OCI-LY7 (cell line): ENCODE data around the gene KCNIP3. TPM values are rescaled to one million over a fixed set of nuclear protein-coding genes. Genes with fewer than 3 reads are reported as not detected.
A peak's percentile ranks its signal among the peaks of the same experiment; 100 is the strongest.

Experiments
- BruUV-seq: library from RNA; stranded (reverse); fragments of 400-500 nt; replicated peaks from 2 replicates; lab custom pipeline; 2021; lab: Mats Ljungman, UMichigan
- CTCF ChIA-PET: fragments of 300-600 bp; sonication (Branson Sonifier 250); formaldehyde crosslinking; loops from one replicate; lab custom pipeline; 2022; ENCODE audit warnings: antibody characterized with exemption; ENCODE audit not compliant: unreplicated experiment; lab: Charles Lee
- POLR2A ChIA-PET: fragments of 300-600 bp; sonication (Branson Sonifier 250); formaldehyde crosslinking; loops from one replicate; lab custom pipeline; 2022; ENCODE audit warnings: antibody characterized with exemption; lab: Charles Lee
- DNase-seq: peaks from one replicate; pipeline ENCODE4 v3.0.0-alpha.2; 2015; ENCODE audit warnings: low spot score
- H2AFZ ChIP-seq: fragments of 200-600 bp; sonication (generic), shearing (Covaris generic); 2 replicates; pipeline ENCODE4 v1.6.1; 2014; ENCODE audit warnings: mild to moderate bottlenecking, antibody characterized with exemption, low read length, moderate library complexity
- H3K27ac ChIP-seq: fragments of 200-600 bp; sonication (generic); 2 replicates; pipeline ENCODE4 v1.5.1; 2014; ENCODE audit warnings: mixed run types, low read depth, mild to moderate bottlenecking, moderate library complexity, low read length, inconsistent platforms; ENCODE audit not compliant: poor library complexity, severe bottlenecking
- H3K36me3 ChIP-seq: fragments of 200-600 bp; sonication (generic); 2 replicates; pipeline ENCODE4 v1.6.1; 2014; ENCODE audit warnings: mild to moderate bottlenecking, antibody characterized with exemption, low read length, moderate library complexity, mixed read lengths; ENCODE audit not compliant: insufficient read depth
- H3K4me1 ChIP-seq: fragments of 200-600 bp; sonication (generic); 2 replicates; pipeline ENCODE4 v1.5.1; 2014; ENCODE audit warnings: mild to moderate bottlenecking, low read length; ENCODE audit not compliant: insufficient read depth, poor library complexity, severe bottlenecking
- H3K4me2 ChIP-seq: fragments of 200-600 bp; sonication (generic); 2 replicates; pipeline ENCODE4 v1.6.1; 2014; ENCODE audit warnings: mild to moderate bottlenecking, low read length
- H3K4me3 ChIP-seq: fragments of 200-600 bp; sonication (generic); 2 replicates; pipeline ENCODE4 v1.5.1; 2014; ENCODE audit warnings: mild to moderate bottlenecking, low read depth, low read length; ENCODE audit not compliant: poor library complexity, severe bottlenecking
- H3K79me2 ChIP-seq: fragments of 200-600 bp; sonication (generic); 2 replicates; pipeline ENCODE4 v1.6.1; 2016; ENCODE audit warnings: low read depth, mild to moderate bottlenecking, low read length, moderate library complexity, mixed read lengths; ENCODE audit not compliant: insufficient read depth
- H3K9me2 ChIP-seq: fragments of 200-600 bp; sonication (generic); 2 replicates; pipeline ENCODE4 v1.6.1; 2016; ENCODE audit warnings: mild to moderate bottlenecking, low read length, mixed read lengths; ENCODE audit not compliant: insufficient read depth
- H3K9me3 ChIP-seq: fragments of 200-600 bp; sonication (generic); 2 replicates; pipeline ENCODE4 v1.6.1; 2014; ENCODE audit warnings: mild to moderate bottlenecking, mixed run types, low read length, mixed read lengths
- H4K20me1 ChIP-seq: fragments of 200-600 bp; sonication (generic); 2 replicates; pipeline ENCODE4 v1.6.1; 2014; ENCODE audit warnings: mild to moderate bottlenecking, antibody characterized with exemption, low read length, moderate library complexity, mixed read lengths; ENCODE audit not compliant: insufficient read depth
- CTCF ChIP-seq: fragments of 200-600 bp; sonication (generic); conservative IDR thresholded peaks from 2 replicates; pipeline ENCODE4 v1.5.1; 2014; ENCODE audit warnings: mild to moderate bottlenecking, antibody characterized with exemption, low read length, moderate library complexity, mixed read lengths
- EZH2phosphoT487 ChIP-seq: fragments of 200-600 bp; sonication (generic); IDR thresholded peaks from 2 replicates; pipeline ENCODE4 v1.6.1; 2018; ENCODE audit warnings: low read depth, borderline replicate concordance, mild to moderate bottlenecking, mixed run types, antibody characterized with exemption, low read length, moderate library complexity, mixed read lengths
- intact Hi-C: fragments of 100-400 bp; cut with micrococcal nuclease; formaldehyde crosslinking; loops from one replicate; pipeline ENCODE4 v1.10.0; 2022; ENCODE audit not compliant: unreplicated experiment
- total RNA-seq, 2 experiments: library from RNA; depleted of rRNA in 1 of 2; stranded (reverse); fragments of >200 nt in 1 of 2; shearing (Covaris generic) in 1 of 2; gene quantifications; 2 replicates each; pipeline ENCODE4 v1.2.3, GENCODE V29; 2014 to 2022

The KCNIP3 gene
- total RNA-seq, 2 experiments from 2014 or later: not detected

GRCh38 chr2:95389245-95390119, 92.3 kb downstream of the KCNIP3 start:
- POLR2A ChIA-PET: interaction anchor here (1.0 kb wide), 1 partner anchor 13 kb away, joined by 4 read pairs; the partner anchor contains the start of gene FAHD2A
- BruUV-seq: no TSS peak
- H3K79me2 ChIP-seq: no peaks in the 10 kb centered on the region
- no peak overlapping the region for H2AFZ ChIP-seq
- H3K4me1 ChIP-seq: no peaks in the 10 kb centered on the region
- H3K4me3 ChIP-seq: no peak overlapping the region
- no peaks in the 10 kb centered on the region for H3K9me3 ChIP-seq
- no peak overlapping the region for H3K4me2 ChIP-seq
- intact Hi-C loops: no loop called here
- no peaks in the 10 kb centered on the region for H4K20me1 ChIP-seq
- H3K9me2 ChIP-seq: no peaks in the 10 kb centered on the region
- H3K36me3 ChIP-seq: no peaks in the 10 kb centered on the region
- peak; percentile 51 for DNase-seq
- CTCF ChIA-PET: no interaction called here
- no peak overlapping the region for H3K27ac ChIP-seq
- TF ChIP-seq EZH2phosphoT487: no peak
- peak; percentile 86 for TF ChIP-seq CTCF

GRCh38 chr2:95390272-95390880, 93.2 kb downstream of the KCNIP3 start:
- intact Hi-C loops: no loop called here
- no peaks in the 10 kb centered on the region for H3K4me1 ChIP-seq
- POLR2A ChIA-PET: no interaction called here
- H4K20me1 ChIP-seq: no peaks in the 10 kb centered on the region
- TF ChIP-seq CTCF: no peak
- no peak for TF ChIP-seq EZH2phosphoT487
- no peak overlapping the region for H2AFZ ChIP-seq
- no peaks in the 10 kb centered on the region for H3K36me3 ChIP-seq
- BruUV-seq: no TSS peak
- H3K4me3 ChIP-seq: no peak overlapping the region
- DNase-seq: no peak
- no peak overlapping the region for H3K27ac ChIP-seq
- CTCF ChIA-PET: no interaction called here
- no peaks in the 10 kb centered on the region for H3K79me2 ChIP-seq
- H3K9me2 ChIP-seq: no peaks in the 10 kb centered on the region
- H3K4me2 ChIP-seq: no peak overlapping the region
- no peaks in the 10 kb centered on the region for H3K9me3 ChIP-seq

- H2AFZ ChIP-seq: no peak overlapping the region
- TF ChIP-seq CTCF (no peak), EZH2phosphoT487 (no peak)
- no peak overlapping the region for H3K27ac ChIP-seq
- H3K9me3 ChIP-seq: no peaks in the 10 kb centered on the region
- intact Hi-C loops: no loop called here
- CTCF ChIA-PET: no interaction called here
- no TSS peak for BruUV-seq
- DNase-seq: no peak
- no peaks in the 10 kb centered on the region for H3K9me2 ChIP-seq
- POLR2A ChIA-PET: no interaction called here
- no peaks in the 10 kb centered on the region for H3K36me3 ChIP-seq
- H3K79me2 ChIP-seq: no peaks in the 10 kb centered on the region
- no peaks in the 10 kb centered on the region for H4K20me1 ChIP-seq
- H3K4me1 ChIP-seq: no peaks in the 10 kb centered on the region
- no peak overlapping the region for H3K4me3 ChIP-seq
- no peak overlapping the region for H3K4me2 ChIP-seq
Measured at GRCh38 chr2:95390881-95391321, 93.8 kb downstream of the KCNIP3 start.
